Neural progenitor cell (in vitro differentiated cells): ENCODE measurements around the gene TPCN1.

Source experiments
- EZH2phosphoT487 ChIP-seq: fragments of 200-600 bp; sonication (generic); IDR thresholded peaks from 2 replicates; pipeline ENCODE4 v1.6.1; 2017; ENCODE audit warnings: antibody characterized with exemption
- TF ChIP-seq, protein P1 (sequence below): fragments of 200-600 bp; sonication (generic); IDR thresholded peaks from 2 replicates; pipeline ENCODE4 v1.5.1; 2017; ENCODE audit warnings: antibody characterized with exemption, mild to moderate bottlenecking

DNA sequence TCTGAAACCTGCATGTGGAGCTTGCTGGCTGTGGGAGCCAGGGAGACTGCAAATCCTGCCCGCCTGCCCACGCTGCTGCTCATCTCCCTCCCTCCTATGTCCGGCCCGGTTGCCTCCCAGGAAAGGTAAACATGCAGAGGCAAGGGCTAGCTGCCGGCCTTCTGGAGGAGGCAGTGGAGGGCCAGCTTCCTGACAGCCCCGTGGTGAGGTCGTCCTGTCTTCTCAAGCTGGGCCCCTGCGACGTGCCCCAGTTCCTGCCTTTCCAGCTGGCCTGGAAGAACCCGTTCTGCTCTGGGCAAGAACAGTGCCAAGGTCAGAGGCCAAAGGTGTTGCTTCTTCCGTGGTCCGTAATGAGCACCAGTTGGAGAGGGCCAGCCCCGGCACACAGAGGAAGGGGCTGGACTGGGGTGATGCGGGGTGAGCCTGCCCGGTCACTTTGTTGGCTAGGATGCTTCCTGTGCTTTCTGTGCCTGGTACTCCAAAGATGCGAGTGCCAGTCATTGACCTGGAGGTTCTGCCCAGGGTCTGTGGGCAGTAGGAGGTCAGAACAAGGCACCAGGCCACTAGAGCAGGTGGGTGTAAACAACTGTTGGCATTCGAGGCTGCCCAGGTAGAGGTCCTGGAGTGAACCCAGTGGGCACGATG is 25.3 kb downstream of the TPCN1 start:
- TF ChIP-seq, protein P1, sequence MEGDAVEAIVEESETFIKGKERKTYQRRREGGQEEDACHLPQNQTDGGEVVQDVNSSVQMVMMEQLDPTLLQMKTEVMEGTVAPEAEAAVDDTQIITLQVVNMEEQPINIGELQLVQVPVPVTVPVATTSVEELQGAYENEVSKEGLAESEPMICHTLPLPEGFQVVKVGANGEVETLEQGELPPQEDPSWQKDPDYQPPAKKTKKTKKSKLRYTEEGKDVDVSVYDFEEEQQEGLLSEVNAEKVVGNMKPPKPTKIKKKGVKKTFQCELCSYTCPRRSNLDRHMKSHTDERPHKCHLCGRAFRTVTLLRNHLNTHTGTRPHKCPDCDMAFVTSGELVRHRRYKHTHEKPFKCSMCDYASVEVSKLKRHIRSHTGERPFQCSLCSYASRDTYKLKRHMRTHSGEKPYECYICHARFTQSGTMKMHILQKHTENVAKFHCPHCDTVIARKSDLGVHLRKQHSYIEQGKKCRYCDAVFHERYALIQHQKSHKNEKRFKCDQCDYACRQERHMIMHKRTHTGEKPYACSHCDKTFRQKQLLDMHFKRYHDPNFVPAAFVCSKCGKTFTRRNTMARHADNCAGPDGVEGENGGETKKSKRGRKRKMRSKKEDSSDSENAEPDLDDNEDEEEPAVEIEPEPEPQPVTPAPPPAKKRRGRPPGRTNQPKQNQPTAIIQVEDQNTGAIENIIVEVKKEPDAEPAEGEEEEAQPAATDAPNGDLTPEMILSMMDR, result no peak
- TF ChIP-seq EZH2phosphoT487, result no peak
